GM21528 (cell line): ENCODE data around the gene EPHA4.

Experiments used
- ATAC-seq: cut with Tn5 transposase; IDR thresholded peaks from one replicate; pipeline ENCODE4 v1.9.1; 2021; ENCODE audit warnings: mild to moderate bottlenecking, moderate library complexity; ENCODE audit not compliant: unreplicated experiment, low FRiP score

EPHA4 gene

GRCh38 chr2:221546505-221547225 lies 25.4 kb downstream of the EPHA4 start:
- no peak for ATAC-seq

GRCh38 chr2:221541131-221541735 lies 30.9 kb downstream of the EPHA4 start:
- no peak for ATAC-seq

GRCh38 chr2:221539246-221539645 lies 32.9 kb downstream of the EPHA4 start:
- no peak for ATAC-seq

GRCh38 chr2:221535824-221536223 lies 36.3 kb downstream of the EPHA4 start:
- ATAC-seq: no peak

GRCh38 chr2:221533299-221533698 lies 38.8 kb downstream of the EPHA4 start:
- ATAC-seq: no peak

GRCh38 chr2:221532641-221533040 lies 39.5 kb downstream of the EPHA4 start:
- ATAC-seq: no peak

- no peak for ATAC-seq
Observed at GRCh38 chr2:221530653-221531037, 41.5 kb downstream of the EPHA4 start.

GRCh38 chr2:221529943-221530652 lies 42.0 kb downstream of the EPHA4 start:
- ATAC-seq: no peak

- no peak for ATAC-seq
Observed at GRCh38 chr2:221529177-221529942, 42.7 kb downstream of the EPHA4 start.

- ATAC-seq: no peak
Observed at GRCh38 chr2:221527776-221528309, 44.3 kb downstream of the EPHA4 start.

GRCh38 chr2:221524158-221524557 lies 47.9 kb downstream of the EPHA4 start:
- ATAC-seq: no peak

GRCh38 chr2:221521233-221521845 lies 50.8 kb downstream of the EPHA4 start:
- ATAC-seq: no peak

GRCh38 chr2:221518935-221519625 lies 53.0 kb downstream of the EPHA4 start:
- no peak for ATAC-seq

GRCh38 chr2:221518201-221518934 lies 53.7 kb downstream of the EPHA4 start:
- peak; percentile 64 for ATAC-seq

GRCh38 chr2:221517696-221518151 lies 54.4 kb downstream of the EPHA4 start:
- peak; percentile 93 for ATAC-seq

- no peak for ATAC-seq
Observed at GRCh38 chr2:221517146-221517695, 54.9 kb downstream of the EPHA4 start.

- ATAC-seq: no peak
Observed at GRCh38 chr2:221515864-221516263, 56.2 kb downstream of the EPHA4 start.

- no peak for ATAC-seq
Observed at GRCh38 chr2:221514305-221515040, 57.6 kb downstream of the EPHA4 start.
